Stimulated activated CD8-positive, alpha-beta memory T cell treated with anti-CD3 and anti-CD28 coated beads, Interleukin-7, amount 100 ng/mL, for 24 hours (primary cell): Measurements from ENCODE around the gene TAF11L6.
"Not testable (repeated sequence)": the region's sequence is repeated elsewhere in the genome, so short reads cannot be mapped to it uniquely, and the experiment has no call there.

Experiments used
- DNase-seq: peaks from one replicate; pipeline ENCODE4 v3.0.0-alpha.2; 2020; ENCODE audit warnings: low read depth

Gene TAF11L6

DNA sequence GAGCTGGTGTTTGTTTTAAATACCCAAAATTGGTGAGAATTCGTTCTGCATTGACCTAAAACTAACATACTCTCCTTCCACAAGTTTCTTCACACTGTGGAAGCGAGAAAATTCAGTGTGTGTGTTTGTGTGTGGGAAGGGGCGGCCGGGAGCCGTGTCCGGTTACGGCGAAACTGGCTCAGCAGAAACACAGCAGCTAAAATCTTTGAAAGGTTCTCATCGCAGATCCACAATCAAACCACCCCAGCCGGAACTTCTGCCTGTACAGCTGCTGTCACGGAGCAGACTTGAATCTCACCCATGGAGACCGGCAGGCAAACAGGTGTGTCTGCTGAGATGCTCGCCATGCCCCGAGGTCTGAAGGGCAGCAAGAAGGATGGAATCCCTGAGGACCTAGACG is at the start of gene TAF11L6:
Gene TAF11L6, plus strand, starts transcription at position 301 of the 400 bp plus-strand sequence.
- DNase-seq = not testable (repeated sequence)

GRCh38 chr5:17481378-17481777 is 47.1 kb upstream of the TAF11L6 start:
- no peak for DNase-seq

- no peak for DNase-seq
Measured at GRCh38 chr5:17482790-17483189, 45.7 kb upstream of the TAF11L6 start.

GRCh38 chr5:17486464-17487173 is 41.9 kb upstream of the TAF11L6 start:
- not testable (repeated sequence) for DNase-seq

GRCh38 chr5:17487174-17487512 is 41.3 kb upstream of the TAF11L6 start:
- no peak for DNase-seq

- DNase-seq = not testable (repeated sequence)
Measured at GRCh38 chr5:17491257-17491656, 37.2 kb upstream of the TAF11L6 start.

DNA sequence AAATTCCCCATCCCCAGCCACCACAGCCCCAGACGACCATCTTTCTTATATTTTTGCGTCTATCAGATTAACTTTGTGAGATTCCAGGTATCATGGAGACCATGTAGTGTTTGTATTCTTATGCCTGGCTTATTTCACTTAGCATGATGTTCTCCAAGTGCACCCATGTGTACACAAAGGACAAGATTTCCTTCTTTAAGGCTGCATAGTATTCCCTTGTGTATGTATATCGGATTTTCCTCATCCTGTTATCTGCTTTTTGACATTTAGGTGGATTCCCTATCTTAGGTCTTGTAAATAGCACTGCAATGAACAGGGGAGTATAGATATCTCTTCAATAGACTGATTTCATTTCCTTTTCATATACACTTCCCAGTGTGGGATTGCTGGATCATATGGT is 35.7 kb upstream of the TAF11L6 start:
- no peak for DNase-seq

- no peak for DNase-seq
Measured at GRCh38 chr5:17497446-17497845, 31.0 kb upstream of the TAF11L6 start.

DNA sequence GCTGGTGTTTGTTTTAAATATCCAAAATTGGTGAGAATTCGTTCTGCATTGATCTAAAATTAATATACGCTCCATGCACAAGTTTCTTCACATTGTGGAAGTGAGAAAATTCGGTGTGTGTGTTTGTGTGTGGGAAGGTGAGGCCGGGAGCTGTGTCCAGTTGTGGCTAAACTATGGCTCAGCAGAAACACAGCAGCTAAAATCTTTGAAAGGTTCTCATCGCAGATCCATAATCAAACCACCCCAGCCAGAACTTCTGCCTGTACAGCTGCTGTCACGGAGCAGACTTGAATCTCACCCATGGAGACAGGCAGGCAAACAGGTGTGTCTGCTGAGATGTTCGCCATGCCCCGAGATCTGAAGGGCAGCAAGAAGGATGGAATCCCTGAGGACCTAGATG is 30.5 kb upstream of the TAF11L6 start, which contains the start of gene TAF11L2:
Gene TAF11L2, plus strand, starts transcription at position 301 of the 400 bp plus-strand sequence.
- not testable (repeated sequence) for DNase-seq

DNA sequence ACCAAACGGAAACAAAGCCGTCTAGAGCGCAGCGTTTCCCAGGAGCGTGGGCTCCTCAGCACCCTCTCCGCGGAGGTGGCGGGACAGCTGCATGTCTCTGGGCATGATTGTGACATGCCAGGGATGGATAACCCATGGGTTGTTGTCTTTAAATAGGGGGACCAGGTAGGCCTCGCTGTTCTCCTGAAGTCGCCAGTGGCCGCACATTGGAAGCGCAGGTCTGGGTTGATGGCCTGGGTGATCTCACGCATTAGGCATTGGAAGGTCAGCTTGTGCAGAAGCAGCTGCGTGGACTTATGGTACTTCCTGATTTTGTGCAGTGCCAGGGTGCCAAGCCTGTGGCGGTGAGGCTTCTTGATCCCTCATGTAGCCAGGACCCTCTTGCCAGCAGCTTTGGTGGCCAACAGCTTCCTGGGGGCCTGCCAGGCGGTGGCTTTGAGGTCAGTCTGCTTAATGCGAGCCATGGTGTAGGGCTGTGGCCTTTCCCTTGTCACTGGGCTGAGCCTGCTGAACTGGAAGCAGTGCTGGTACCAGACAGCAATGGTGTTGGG is 16.6 kb upstream of the TAF11L6 start:
- DNase-seq = no peak

GRCh38 chr5:17517526-17517925 is 10.9 kb upstream of the TAF11L6 start:
- DNase-seq = not testable (repeated sequence)

- DNase-seq = not testable (repeated sequence)
Measured at GRCh38 chr5:17518067-17518466, 10.4 kb upstream of the TAF11L6 start, which contains the start of gene TAF11L3. Gene TAF11L3 (plus strand): TSS chr5:17518367.

GRCh38 chr5:17519508-17519907 is 9.0 kb upstream of the TAF11L6 start:
- not testable (repeated sequence) for DNase-seq

- DNase-seq = not testable (repeated sequence)
Measured at GRCh38 chr5:17521501-17521900, 7.0 kb upstream of the TAF11L6 start, which contains the start of gene TAF11L4. Gene TAF11L4 (plus strand): TSS chr5:17521801.

DNA sequence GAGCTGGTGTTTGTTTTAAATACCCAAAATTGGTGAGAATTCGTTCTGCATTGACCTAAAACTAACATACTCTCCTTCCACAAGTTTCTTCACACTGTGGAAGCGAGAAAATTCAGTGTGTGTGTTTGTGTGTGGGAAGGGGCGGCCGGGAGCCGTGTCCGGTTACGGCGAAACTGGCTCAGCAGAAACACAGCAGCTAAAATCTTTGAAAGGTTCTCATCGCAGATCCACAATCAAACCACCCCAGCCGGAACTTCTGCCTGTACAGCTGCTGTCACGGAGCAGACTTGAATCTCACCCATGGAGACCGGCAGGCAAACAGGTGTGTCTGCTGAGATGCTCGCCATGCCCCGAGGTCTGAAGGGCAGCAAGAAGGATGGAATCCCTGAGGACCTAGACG is 3.5 kb upstream of the TAF11L6 start, which contains the start of gene TAF11L5:
Gene TAF11L5, plus strand, starts transcription at position 301 of the 400 bp plus-strand sequence.
- DNase-seq = not testable (repeated sequence)

- not testable (repeated sequence) for DNase-seq
Measured at GRCh38 chr5:17526504-17526903, 2.0 kb upstream of the TAF11L6 start.
